ENCODE results near the gene PPP2R5A.
A peak's percentile ranks its signal among the peaks of the same experiment; 100 is the strongest.

The PPP2R5A gene

DNA sequence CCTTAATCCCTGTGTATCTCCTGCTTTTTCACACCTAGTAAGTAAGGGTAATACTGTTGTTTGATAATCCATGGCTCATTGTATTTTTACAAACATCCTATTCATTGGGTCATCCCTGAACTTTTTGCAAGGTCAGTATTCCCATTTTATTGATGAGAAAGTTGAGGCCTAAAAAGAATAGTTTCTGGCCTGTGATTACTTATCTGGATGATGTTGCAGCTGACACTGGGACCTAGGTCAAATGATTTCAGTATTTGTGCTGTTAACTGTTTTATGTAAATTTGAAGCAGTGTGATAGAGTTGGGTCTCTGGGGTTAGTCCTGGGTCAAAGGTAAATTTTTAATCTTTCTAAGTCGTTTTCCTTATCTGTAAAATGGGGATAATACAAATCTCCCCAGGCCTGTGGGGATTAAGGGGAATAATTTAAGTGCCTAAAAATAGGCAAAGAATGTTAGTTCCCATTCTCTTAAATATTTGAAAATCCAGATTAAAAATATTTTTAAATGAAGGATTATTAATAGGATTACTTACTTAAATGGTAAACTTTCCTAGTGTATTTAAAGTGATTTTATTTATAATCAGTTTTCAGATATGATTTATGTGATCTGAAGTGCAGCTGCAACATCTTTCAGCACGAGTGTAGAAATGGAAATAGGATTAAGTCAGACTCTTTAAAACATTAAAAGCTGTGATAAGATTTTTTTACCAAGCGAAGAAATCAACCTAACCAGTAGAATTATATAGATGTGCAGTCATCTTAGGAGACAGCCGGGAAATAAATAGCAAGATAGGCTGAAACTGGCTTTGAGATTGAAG is 4.3 kb downstream of the PPP2R5A start:
- Mint-ChIP-seq H3K4me3 (peak overlapping the region in 1 of 3 experiments; percentile 13), H3K9me3 (no peaks in the 10 kb centered on the region), H3K4me1 (peaks cover 25% of the 10 kb centered on the region), H3K27ac (no peak overlapping the region), H3K27me3 (ENCODE audit: low read depth) (peaks cover 3% of the 10 kb centered on the region), H3K36me3 (ENCODE audit: low read depth) (no peaks in the 10 kb centered on the region)
- TF ChIP-seq, protein P1, sequence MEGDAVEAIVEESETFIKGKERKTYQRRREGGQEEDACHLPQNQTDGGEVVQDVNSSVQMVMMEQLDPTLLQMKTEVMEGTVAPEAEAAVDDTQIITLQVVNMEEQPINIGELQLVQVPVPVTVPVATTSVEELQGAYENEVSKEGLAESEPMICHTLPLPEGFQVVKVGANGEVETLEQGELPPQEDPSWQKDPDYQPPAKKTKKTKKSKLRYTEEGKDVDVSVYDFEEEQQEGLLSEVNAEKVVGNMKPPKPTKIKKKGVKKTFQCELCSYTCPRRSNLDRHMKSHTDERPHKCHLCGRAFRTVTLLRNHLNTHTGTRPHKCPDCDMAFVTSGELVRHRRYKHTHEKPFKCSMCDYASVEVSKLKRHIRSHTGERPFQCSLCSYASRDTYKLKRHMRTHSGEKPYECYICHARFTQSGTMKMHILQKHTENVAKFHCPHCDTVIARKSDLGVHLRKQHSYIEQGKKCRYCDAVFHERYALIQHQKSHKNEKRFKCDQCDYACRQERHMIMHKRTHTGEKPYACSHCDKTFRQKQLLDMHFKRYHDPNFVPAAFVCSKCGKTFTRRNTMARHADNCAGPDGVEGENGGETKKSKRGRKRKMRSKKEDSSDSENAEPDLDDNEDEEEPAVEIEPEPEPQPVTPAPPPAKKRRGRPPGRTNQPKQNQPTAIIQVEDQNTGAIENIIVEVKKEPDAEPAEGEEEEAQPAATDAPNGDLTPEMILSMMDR (IDR thresholded peaks at IDR 0.05; ENCODE audit: unreplicated experiment in 3 of 3), result no peak

DNA sequence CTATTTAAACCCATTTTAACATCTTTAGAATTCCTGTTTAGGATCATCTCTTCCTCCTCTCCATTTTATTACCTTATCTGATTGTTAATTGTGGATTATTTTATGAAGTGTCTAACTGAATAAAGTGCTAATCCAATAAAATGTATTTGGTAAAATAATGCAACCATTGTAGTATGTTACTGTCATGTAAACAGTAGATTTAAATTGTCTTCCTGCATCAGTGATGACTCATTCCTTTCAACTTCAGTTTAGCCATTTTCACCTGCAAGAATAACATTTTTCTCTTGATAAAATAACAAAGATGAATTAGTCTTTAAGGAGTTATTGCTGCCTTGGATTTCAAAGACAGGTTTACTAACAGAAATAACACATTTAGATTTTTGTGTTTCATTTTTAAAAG is 5.4 kb downstream of the PPP2R5A start:
- Mint-ChIP-seq H3K27ac (no peak overlapping the region), H3K9me3 (no peaks in the 10 kb centered on the region), H3K4me1 (peaks cover 20% of the 10 kb centered on the region), H3K4me3 (no peak overlapping the region), H3K36me3 (ENCODE audit: low read depth) (no peaks in the 10 kb centered on the region), H3K27me3 (ENCODE audit: low read depth) (peaks cover 3% of the 10 kb centered on the region)
- TF ChIP-seq, protein P1 (IDR thresholded peaks at IDR 0.05; ENCODE audit: unreplicated experiment in 3 of 3), result no peak

DNA sequence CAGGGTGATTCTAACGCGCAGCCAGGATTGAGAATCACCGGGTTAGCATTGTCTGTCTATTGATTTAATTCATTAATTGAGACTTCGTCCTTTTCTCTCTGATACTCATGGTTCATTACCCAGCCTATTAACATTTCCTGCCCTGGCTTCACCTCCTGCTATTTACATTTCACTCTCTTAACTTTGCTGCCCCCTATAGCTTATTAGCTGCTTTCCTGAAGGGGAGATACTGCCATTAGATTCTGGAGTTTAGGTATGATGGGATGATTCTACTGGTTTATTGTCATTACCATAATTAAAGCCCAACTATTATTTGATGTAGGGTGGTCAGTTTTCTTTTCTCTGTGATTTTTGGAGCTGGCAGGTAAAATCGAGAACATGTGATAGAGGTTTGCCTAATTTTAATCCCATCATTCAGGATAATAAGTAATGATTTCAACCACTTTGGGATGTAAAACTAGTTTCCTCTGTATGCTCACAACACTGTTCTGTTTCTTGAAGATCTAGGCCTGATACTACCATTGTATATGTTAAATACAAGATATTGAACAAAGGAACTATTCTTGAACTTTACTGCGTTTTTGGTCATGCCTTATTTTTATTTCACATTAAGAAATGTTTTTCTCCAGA is 6.4 kb downstream of the PPP2R5A start:
- Mint-ChIP-seq H3K4me1 (peaks cover 19% of the 10 kb centered on the region), H3K27me3 (ENCODE audit: low read depth) (no peaks in the 10 kb centered on the region), H3K36me3 (ENCODE audit: low read depth) (no peaks in the 10 kb centered on the region), H3K4me3 (peak overlapping the region in 1 of 3 experiments; percentile 4), H3K9me3 (no peaks in the 10 kb centered on the region), H3K27ac (no peak overlapping the region)
- TF ChIP-seq, protein P1 (IDR thresholded peaks at IDR 0.05; ENCODE audit: unreplicated experiment in 3 of 3), result peak; percentile 54 to 73 (median 65)

DNA sequence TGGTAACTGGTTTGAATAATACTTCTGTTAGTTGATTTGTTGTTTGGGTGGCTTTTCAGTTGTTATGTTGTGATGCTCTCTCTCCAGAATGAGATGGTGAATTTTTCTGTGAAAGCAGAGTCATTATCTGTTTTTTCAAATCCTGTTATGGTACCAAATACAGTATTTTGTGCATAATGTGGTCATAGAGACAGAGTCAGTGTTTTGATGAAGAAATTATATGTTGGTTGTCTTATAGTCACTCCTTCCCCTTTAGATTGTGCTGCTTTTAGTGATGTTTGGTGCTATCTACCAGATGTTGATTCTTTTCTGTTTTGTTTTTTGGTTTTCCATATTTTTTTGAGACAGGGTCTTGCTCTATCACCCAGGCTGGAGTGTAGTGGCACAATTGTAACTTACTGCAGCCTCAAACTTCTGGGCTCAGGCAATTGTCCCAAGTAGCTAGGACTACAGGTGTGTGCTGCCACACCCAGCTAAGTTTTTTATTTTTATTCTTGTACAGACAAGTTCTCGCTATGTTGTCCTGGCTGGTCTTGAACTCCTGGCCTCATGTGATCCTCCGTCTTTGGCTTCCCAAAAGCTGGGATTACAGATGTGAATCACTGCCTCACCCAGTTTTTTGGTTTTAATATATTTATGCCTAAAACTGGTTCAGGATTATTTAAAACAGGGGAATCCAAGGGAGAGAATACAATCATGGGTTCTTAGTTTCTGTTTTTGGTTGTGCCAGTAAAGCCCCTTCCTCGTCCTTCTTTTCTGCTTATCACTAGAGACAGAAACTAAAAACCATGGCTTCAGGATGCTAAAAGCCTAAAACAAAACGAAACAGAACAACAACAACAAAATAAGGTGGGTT is 7.3 kb downstream of the PPP2R5A start:
- H3K4me1 Mint-ChIP-seq, result peaks cover 11% of the 10 kb centered on the region
- H3K27me3 Mint-ChIP-seq (ENCODE audit: low read depth), result no peaks in the 10 kb centered on the region
- H3K36me3 Mint-ChIP-seq (ENCODE audit: low read depth), result no peaks in the 10 kb centered on the region
- no peak overlapping the region for H3K27ac Mint-ChIP-seq
- TF ChIP-seq, protein P1 (IDR thresholded peaks at IDR 0.05; ENCODE audit: unreplicated experiment in 3 of 3), result no peak
- H3K9me3 Mint-ChIP-seq, result no peaks in the 10 kb centered on the region
- no peak overlapping the region for H3K4me3 Mint-ChIP-seq

DNA sequence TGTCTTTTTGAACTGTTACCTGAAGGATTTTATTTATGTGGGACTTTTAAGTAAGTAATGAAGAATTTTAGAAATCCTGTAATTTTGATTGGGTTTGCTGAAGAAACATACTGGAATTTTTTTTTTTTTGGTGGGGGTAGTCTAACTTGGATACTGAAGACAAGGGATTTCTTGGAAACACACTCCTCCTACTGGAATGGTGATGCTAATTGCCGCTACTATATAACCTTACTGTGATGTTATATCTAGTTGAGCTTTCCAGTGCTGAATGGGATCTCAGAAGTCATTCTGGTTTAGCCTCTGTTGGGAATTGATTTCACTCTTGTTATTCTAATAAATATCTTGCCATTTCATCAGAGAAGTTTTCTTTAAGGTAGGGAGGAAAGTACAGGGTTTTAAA is 8.4 kb downstream of the PPP2R5A start:
- no peaks in the 10 kb centered on the region for H3K36me3 Mint-ChIP-seq (ENCODE audit: low read depth)
- H3K4me1 Mint-ChIP-seq, result peaks cover 11% of the 10 kb centered on the region
- H3K27me3 Mint-ChIP-seq (ENCODE audit: low read depth), result no peaks in the 10 kb centered on the region
- H3K4me3 Mint-ChIP-seq, result no peak overlapping the region
- TF ChIP-seq, protein P1 (IDR thresholded peaks at IDR 0.05; ENCODE audit: unreplicated experiment in 3 of 3), result peak; percentile 31 to 43 (median 38)
- peak overlapping the region in 1 of 3 experiments; percentile 24 for H3K27ac Mint-ChIP-seq
- H3K9me3 Mint-ChIP-seq, result no peaks in the 10 kb centered on the region
